ENCODE data around the gene TRMT44. TPM values are rescaled to one million over a fixed set of nuclear protein-coding genes. Genes with fewer than 3 reads are reported as not detected.

The TRMT44 gene
- total and polyA plus RNA-seq, 12 donors = 4.5 to 10.2 (median 7.9) TPM

- DNase-seq = no peak
- TF ChIP-seq CTCF (IDR thresholded peaks at IDR 0.05) = no peak
- Histone ChIP-seq H3K4me1 (peaks cover 0 to 50% (median 31%) of the 10 kb centered on the region in 9 donors), H3K27me3 (no peaks in the 10 kb centered on the region), H3K4me3 (no peak overlapping the region), H3K36me3 (peaks cover 0 to 16% (median 0%) of the 10 kb centered on the region in 9 donors), H3K9me3 (no peaks in the 10 kb centered on the region), H3K27ac (no peak overlapping the region)
- 83% methylated on average over 4 of the region's 4 CpGs for WGBS, 2 donors
- intact Hi-C loops (cut with DNase I) = no loop called here
- no peak for ATAC-seq
These were observed 18.2 kb upstream of the TRMT44 start for GRCh38 chr4:8422327-8422726.

GRCh38 chr4:8422786-8423185, 17.8 kb upstream of the TRMT44 start:
- 95% methylated on average over 5 of the region's 5 CpGs for WGBS, 2 donors
- no peak for TF ChIP-seq CTCF (IDR thresholded peaks at IDR 0.05)
- intact Hi-C loops (cut with DNase I) = no loop called here
- no peak for DNase-seq
- peaks cover 0 to 16% (median 0%) of the 10 kb centered on the region in 9 donors for H3K36me3 ChIP-seq
- H3K4me1 ChIP-seq = peaks cover 0 to 54% (median 35%) of the 10 kb centered on the region in 9 donors
- H3K4me3 ChIP-seq = no peak overlapping the region
- no peaks in the 10 kb centered on the region for H3K9me3 ChIP-seq
- no peaks in the 10 kb centered on the region for H3K27me3 ChIP-seq
- ATAC-seq = no peak
- no peak overlapping the region for H3K27ac ChIP-seq

GRCh38 chr4:8427262-8427661, 13.3 kb upstream of the TRMT44 start:
- no peak for DNase-seq

GRCh38 chr4:8427761-8428287, 12.8 kb upstream of the TRMT44 start:
- ATAC-seq (peak; percentile 57 to 83 (median 72)), DNase-seq (peak in 1 of 2 donors; percentile 39)
- peak overlapping the region; percentile 62 to 99 (median 84) for H3K4me3 ChIP-seq
- WGBS, 2 donors = 1% methylated on average over 21 of the region's 21 CpGs
- no peaks in the 10 kb centered on the region for H3K9me3 ChIP-seq
- TF ChIP-seq CTCF (IDR thresholded peaks at IDR 0.05) = no peak
- intact Hi-C loops (cut with DNase I) = loop anchor here in 1 of 10 donors (1.0 kb wide), 1 partner anchor 12 kb away; the partner anchor contains the start of genes ACOX3 and TRMT44
- peaks cover 0 to 55% (median 39%) of the 10 kb centered on the region in 9 donors for H3K4me1 ChIP-seq
- H3K27me3 ChIP-seq = no peaks in the 10 kb centered on the region
- H3K36me3 ChIP-seq = peaks cover 0 to 11% (median 0%) of the 10 kb centered on the region in 9 donors
- peak overlapping the region; percentile 67 to 94 (median 91) for H3K27ac ChIP-seq

More at GRCh38 chr4:8427262-8427661, 13.3 kb upstream of the TRMT44 start:
- Histone ChIP-seq H3K4me3 (peak overlapping the region in 9 of 10 donors; percentile 62 to 99 (median 84)), H3K36me3 (peaks cover 0 to 11% (median 0%) of the 10 kb centered on the region in 9 donors), H3K4me1 (peaks cover 0 to 54% (median 37%) of the 10 kb centered on the region in 9 donors), H3K27me3 (no peaks in the 10 kb centered on the region), H3K9me3 (no peaks in the 10 kb centered on the region), H3K27ac (peak overlapping the region in 6 of 10 donors; percentile 90 to 94 (median 91))
- WGBS, 2 donors = 81 to 82% methylated on average over 17 of the region's 17 CpGs
- ATAC-seq = no peak
- no peak for TF ChIP-seq CTCF (IDR thresholded peaks at IDR 0.05)
- intact Hi-C loops (cut with DNase I) = no loop called here
